Measurements from ENCODE around the gene WNT7B.

DNA sequence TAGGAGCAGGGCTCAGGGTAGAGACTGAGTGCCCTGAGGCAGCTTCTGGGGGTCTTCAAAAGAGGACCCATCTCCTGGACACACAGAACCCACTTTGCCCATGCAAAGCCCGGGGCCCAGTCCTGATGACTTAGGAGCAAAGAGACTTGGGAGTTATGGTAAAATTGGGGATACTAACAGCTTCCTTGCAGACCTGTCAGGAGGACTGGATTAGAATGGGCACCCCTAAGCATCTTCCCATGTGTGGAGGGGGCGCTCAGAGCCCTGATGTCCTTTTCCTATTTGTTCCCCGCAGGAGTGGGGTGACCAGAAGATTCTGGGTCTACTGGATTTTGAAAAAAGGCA lies 100.0 kb downstream of the WNT7B start:
- no peak for TF ChIP-seq SUZ12 (IDR thresholded peaks at IDR 0.05; ENCODE audit: extremely low read depth, insufficient read depth, insufficient read length)
- no peak for TF ChIP-seq YY1 (IDR thresholded peaks at IDR 0.05; ENCODE audit: insufficient read depth, insufficient read length)

Measured in NT2/D1 (cell line).